Measurements from ENCODE around the gene PMM2. TPM values are rescaled to one million over a fixed set of nuclear protein-coding genes. Genes with fewer than 3 reads are reported as not detected.
"Not testable (repeated sequence)": the region's sequence is repeated elsewhere in the genome, so short reads cannot be mapped to it uniquely, and the experiment has no call there.

Gene PMM2
- polyA plus RNA-seq, 3 donors = 19.7 to 23.6 (median 22.3) TPM

DNA sequence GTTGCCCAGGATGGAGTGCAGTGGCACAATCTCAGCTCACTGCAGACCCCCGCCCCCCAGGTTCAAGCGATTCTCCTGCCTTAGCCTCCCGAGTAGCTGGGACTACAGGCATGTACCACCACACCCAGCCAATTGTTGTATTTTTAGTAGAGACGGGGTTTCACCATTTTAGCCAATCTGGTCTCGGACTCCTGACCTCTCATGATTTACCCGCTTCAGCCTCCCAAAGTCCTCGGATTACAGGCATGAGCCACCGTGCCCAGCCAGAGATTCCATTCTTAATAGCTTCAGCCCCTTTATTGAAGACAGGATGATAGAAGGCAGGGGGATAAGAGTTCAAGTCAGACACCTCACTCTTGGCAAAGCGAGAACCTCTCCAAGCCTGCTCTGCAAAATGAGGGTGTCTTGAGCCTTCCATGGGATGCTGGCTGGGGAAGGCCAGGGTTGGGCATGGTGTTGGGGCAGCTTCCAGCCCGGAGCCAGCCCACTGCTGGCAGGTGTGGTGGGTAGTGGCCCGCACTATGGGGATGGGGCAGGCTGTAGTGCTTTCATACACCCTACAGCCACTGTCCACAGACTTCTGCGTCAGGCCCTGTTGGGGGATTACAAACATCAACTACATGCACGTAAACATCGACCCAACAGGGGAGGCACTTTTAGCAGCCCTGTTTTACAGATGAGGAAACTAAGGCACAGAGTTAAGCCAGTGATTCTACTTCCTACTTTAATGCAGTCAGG, 67.7 kb downstream of the PMM2 start:
- DNase-seq (ENCODE audit: low read depth in 3 of 3, low spot score in 2 of 3) = no peak

- no peak for DNase-seq (ENCODE audit: low read depth in 3 of 3, low spot score in 2 of 3)
Observed at GRCh38 chr16:8866118-8866883, 68.7 kb downstream of the PMM2 start.

DNA sequence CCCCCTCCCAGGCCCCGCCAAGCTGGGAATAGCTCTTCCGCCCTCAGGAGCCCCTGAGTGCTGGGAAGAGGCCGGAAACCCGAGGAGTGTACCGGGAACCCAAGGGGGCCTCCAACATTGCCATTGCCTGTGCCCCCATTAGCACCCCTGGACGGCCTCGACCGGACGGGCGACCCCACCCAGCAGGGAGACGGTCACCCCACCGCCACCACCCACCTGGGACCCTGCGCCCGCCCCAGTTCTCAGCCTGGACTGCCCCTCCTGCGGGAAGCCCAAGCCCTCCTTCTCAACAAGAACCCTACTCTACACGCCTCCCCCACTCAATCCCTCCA, 69.2 kb downstream of the PMM2 start:
- DNase-seq (ENCODE audit: low read depth in 3 of 3, low spot score in 2 of 3) = no peak

DNA sequence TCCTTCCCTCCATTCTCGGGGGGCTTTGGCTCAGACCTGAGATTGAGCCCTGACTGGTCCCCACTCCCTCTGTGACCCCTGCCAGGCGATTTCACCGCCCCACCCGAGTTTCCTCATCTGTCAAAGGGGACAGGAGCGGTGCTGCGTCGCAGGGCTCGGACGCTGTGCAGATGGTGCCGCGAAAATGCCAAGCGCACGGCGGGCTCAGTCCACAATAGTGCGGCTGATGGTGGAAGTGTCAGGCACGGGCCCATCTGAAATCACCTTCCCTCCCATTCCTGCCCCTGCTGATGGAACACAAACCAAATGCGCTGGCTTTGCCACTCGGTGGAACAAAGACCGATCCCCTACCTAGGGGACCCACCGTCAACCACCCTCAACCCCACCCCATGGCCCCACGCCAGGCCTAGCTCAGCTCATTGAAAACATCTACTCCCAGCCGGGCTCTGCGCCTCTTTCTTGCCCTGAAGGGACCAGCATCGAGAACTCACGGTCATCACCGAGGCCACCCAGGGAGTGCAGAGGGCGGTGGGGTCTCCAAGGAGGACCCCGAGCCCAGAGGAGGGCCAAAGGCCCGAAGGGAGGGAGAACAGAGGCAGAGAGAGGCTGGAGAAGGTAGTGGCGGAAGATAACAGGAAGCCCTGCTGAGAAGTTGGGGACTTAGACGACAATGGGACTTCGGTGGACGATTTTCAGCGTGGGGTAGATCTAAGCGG, 69.7 kb downstream of the PMM2 start:
- DNase-seq (ENCODE audit: low read depth in 3 of 3, low spot score in 2 of 3) = no peak

GRCh38 chr16:8867932-8868415, 70.3 kb downstream of the PMM2 start:
- DNase-seq (ENCODE audit: low read depth in 3 of 3, low spot score in 2 of 3) = no peak

DNA sequence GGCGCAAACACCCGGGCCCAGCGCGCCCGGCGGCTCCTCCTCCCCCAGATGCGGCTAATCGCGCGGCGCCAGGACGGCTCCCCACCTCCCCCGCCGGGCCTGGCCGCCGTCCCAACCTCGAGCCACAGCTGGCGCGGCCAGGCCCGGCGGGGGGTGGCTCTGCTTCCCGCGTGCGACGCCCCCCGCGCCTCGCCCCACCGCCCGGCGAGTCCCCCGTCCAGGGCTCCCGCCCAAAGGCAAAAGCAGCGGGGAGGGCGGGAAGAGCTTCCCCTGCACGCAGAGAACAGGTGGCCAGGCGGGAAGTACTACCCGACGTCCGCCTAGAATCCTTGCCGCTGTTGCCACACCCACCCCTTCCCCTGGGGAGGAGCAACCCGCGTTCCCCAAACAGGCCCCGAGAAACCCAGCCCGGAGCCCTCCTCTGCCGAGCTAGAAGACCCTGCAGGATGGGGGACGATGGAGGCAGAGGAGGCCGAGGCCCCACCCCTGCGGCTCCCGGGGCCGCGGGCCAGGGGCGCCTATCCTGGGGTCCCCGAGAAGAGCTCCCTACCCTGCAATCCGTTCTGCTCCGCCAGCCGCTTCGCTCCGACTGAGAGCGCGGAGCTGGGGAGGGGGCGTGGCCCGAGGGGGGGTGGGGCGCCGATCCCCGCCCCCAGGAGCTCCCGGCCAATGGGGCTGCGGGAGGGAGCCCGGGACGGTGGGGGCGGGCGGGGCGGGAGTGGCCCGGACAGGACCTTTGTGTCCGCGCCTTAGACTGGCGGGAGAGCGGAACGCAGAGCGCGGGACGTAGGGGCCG, 71.0 kb downstream of the PMM2 start, which contains the start of gene CARHSP1:
Gene CARHSP1 (minus strand): TSS at position 591 of the 796 bp plus-strand sequence. CDS start 9,678 bp downstream, outside the sequence.
- peak; percentile 63 to 79 (median 72) for DNase-seq (ENCODE audit: low read depth in 3 of 3, low spot score in 2 of 3)

- DNase-seq (ENCODE audit: low read depth in 3 of 3, low spot score in 2 of 3) = no peak
Observed at GRCh38 chr16:8869212-8869987, 71.8 kb downstream of the PMM2 start.

- DNase-seq (ENCODE audit: low read depth in 3 of 3, low spot score in 2 of 3) = not testable (repeated sequence)
Observed at GRCh38 chr16:8869988-8870241, 72.3 kb downstream of the PMM2 start.

GRCh38 chr16:8872071-8872470, 74.4 kb downstream of the PMM2 start:
- DNase-seq (ENCODE audit: low read depth in 3 of 3, low spot score in 2 of 3) = no peak

- DNase-seq (ENCODE audit: low read depth in 3 of 3, low spot score in 2 of 3) = no peak
Observed at GRCh38 chr16:8872967-8873865, 75.6 kb downstream of the PMM2 start.

- DNase-seq (ENCODE audit: low read depth in 3 of 3, low spot score in 2 of 3) = not testable (repeated sequence)
Observed at GRCh38 chr16:8873866-8874195, 76.2 kb downstream of the PMM2 start.

DNA sequence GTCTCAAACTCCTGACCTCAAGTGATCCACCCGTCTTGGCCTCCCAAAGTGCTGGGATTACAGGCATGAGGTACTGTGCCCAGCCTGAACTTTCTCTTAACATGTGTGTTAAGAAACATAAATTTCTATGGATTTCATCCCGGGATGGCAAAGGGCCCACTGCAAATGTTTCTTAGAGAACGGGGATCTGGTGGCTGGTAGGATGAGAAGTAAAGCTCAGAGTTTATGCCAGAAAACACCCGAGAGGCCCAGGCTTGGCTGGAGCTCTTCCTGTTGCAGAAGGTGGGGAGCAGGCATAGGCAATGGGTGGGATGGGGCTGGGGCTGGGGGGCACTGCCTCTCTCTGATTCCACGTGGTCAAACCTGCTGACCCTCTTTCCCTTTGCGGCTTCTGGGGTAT, 76.7 kb downstream of the PMM2 start:
- no peak for DNase-seq (ENCODE audit: low read depth in 3 of 3, low spot score in 2 of 3)

GRCh38 chr16:8875317-8875716, 77.7 kb downstream of the PMM2 start:
- not testable (repeated sequence) for DNase-seq (ENCODE audit: low read depth in 3 of 3, low spot score in 2 of 3)

DNA sequence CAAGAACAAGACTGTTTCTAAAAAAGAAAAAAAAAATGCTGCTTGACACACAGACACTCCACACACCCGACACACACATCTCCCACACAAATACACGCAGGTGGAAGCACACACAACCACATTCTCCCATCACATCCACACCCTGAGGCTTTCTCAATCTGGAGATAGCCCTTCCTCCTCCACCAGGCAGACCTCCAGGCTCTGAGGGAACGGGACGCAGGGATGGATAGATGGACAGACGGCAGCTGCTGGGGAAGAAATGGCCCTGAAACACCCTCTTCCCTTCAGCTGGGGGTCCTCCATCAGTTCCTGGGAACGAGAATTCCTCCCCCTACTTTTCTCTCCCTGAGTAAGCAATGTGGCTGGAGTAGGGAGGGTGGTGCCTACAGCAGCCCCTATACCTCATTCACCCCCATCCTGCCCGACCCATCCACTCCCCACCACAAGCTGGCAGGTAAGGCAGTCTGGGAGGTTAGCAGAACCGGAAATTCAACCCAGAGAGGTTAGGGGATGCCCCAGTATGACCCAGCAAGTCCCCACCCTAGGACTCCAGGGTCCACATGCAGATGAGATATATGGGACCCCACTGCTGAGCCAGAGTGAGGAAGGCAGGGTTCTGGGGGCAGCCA, 80.4 kb downstream of the PMM2 start:
- no peak for DNase-seq (ENCODE audit: low read depth in 3 of 3, low spot score in 2 of 3)

- DNase-seq (ENCODE audit: low read depth in 3 of 3, low spot score in 2 of 3) = no peak
Observed at GRCh38 chr16:8878523-8878911, 80.9 kb downstream of the PMM2 start.

DNA sequence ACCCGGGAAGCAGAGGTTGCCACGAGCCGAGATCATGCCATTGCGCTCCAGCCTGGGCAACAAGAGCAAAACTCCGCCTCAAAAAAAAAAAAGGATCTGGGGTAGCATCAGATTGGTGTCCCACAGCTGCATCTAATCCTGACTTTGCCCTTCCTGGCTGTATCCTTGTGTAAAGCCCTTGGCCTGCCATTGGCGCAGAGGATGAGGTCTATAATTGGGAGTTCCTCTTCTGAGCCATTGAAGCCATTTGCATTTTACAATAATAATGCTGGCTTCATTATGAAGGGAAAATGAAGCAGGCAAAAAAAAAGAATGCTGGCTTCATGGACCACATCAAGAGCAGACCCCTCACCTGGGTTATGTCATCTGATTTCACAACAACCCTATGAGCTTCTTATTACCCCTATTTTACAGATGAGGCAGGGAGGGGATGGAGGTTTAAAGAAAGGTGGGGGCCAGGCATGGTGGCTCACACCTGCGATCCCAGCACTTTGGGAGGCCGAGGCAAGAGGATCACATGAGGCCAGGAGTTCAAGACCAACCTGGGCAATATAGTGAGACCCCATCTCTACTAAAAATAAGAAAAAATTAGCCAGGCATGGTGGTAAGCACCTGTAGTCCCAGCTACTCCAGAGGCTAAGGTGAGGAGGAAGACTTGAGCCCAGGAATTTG, 83.3 kb downstream of the PMM2 start:
- no peak for DNase-seq (ENCODE audit: low read depth in 3 of 3, low spot score in 2 of 3)

DNA sequence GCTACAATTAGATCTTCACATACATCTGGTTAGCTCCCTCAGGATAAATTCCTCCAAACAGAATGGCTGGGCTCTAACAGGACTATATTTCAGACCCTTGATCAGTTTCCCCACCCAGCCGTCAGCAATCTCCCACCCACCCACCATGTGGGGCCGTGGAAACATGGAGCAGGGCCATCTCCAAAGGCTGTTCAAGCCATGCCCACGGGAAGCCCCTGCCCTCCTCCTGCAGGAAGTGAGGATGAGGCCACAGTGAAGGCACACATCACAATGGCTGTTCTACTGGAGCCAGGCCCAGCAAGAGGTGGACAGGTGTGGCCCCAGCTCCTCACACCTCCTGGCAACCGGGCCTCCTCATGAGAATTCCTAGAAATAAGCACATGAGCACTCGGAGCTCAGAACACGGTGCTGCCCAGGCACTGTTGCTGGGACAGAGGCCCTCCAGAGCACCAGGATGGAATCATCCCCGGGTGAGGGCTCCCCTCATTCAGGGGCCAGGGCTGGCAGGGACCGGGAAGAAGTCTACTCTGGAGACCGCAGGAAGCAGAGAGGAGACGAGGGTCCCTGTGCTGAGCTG, 84.5 kb downstream of the PMM2 start, which contains the start of gene LITAFD:
Gene LITAFD (plus strand): TSS at position 311 of the 577 bp plus-strand sequence. CDS start 2,005 bp downstream, outside the sequence.
- no peak for DNase-seq (ENCODE audit: low read depth in 3 of 3, low spot score in 2 of 3)

Data from right renal cortex interstitium (tissue), 3 donors.